HG02884 (cell line): ENCODE measurements around the gene HRH1.
"Not testable (repeated sequence)": the region's sequence is repeated elsewhere in the genome, so short reads cannot be mapped to it uniquely, and the experiment has no call there.

Experiments used
- ATAC-seq: cut with Tn5 transposase; IDR thresholded peaks from one replicate; pipeline ENCODE4 v1.9.1; 2021; ENCODE audit warnings: mild to moderate bottlenecking, moderate library complexity; ENCODE audit not compliant: unreplicated experiment

The HRH1 gene

GRCh38 chr3:11168881-11169805, 14.8 kb downstream of the HRH1 start:
- ATAC-seq = no peak

- ATAC-seq = no peak
These were observed 15.9 kb downstream of the HRH1 start for GRCh38 chr3:11170052-11170770.

GRCh38 chr3:11172096-11172690, 17.9 kb downstream of the HRH1 start:
- no peak for ATAC-seq

GRCh38 chr3:11173828-11174465, 19.7 kb downstream of the HRH1 start:
- ATAC-seq = no peak

GRCh38 chr3:11178421-11178820, 24.1 kb downstream of the HRH1 start:
- ATAC-seq = no peak

GRCh38 chr3:11184328-11184969, 30.2 kb downstream of the HRH1 start:
- not testable (repeated sequence) for ATAC-seq

GRCh38 chr3:11185144-11185543, 30.9 kb downstream of the HRH1 start:
- no peak for ATAC-seq

- ATAC-seq = no peak
These were observed 31.4 kb downstream of the HRH1 start for GRCh38 chr3:11185564-11186317.

GRCh38 chr3:11186318-11186692, 32.0 kb downstream of the HRH1 start:
- no peak for ATAC-seq

- ATAC-seq = no peak
These were observed 32.5 kb downstream of the HRH1 start for GRCh38 chr3:11186771-11187191.

- ATAC-seq = no peak
These were observed 33.4 kb downstream of the HRH1 start for GRCh38 chr3:11187681-11188080.

- ATAC-seq = no peak
These were observed 33.9 kb downstream of the HRH1 start for GRCh38 chr3:11188231-11188630.

GRCh38 chr3:11195201-11195600, 40.9 kb downstream of the HRH1 start:
- ATAC-seq = no peak

GRCh38 chr3:11195721-11196332, 41.5 kb downstream of the HRH1 start:
- no peak for ATAC-seq

GRCh38 chr3:11197484-11197883, 43.2 kb downstream of the HRH1 start:
- no peak for ATAC-seq

GRCh38 chr3:11198070-11198469, 43.8 kb downstream of the HRH1 start:
- ATAC-seq = no peak

- no peak for ATAC-seq
These were observed 44.2 kb downstream of the HRH1 start for GRCh38 chr3:11198495-11198894.

- ATAC-seq = no peak
These were observed 45.9 kb downstream of the HRH1 start for GRCh38 chr3:11199902-11200845.
